Caki2 (cell line): ENCODE data around the gene ISY1. TPM values are rescaled to one million over a fixed set of nuclear protein-coding genes. Genes with fewer than 3 reads are reported as not detected.
"Not testable (repeated sequence)": the region's sequence is repeated elsewhere in the genome, so short reads cannot be mapped to it uniquely, and the experiment has no call there.

Experiments
- DNase-seq: peaks from one replicate; pipeline ENCODE4 v3.0.0-alpha.2; 2015; ENCODE audit warnings: low read depth
- in situ Hi-C: cut with HindIII; loops from 2 replicates; pipeline ENCODE4 v1.10.0; 2016; ENCODE audit warnings: low sequenced_read_pairs, low pct_unique_long_range_greater_than_20kb, mixed read lengths
- total RNA-seq: library from RNA; depleted of rRNA; stranded (reverse); fragments of >200 nt; shearing (Covaris generic); gene quantifications from 2 replicates; pipeline ENCODE4 v1.2.3, GENCODE V29; 2014; ENCODE audit warnings: low replicate concordance; rRNA removed

ISY1 gene
- total RNA-seq, 1 experiment from 2014 or later, result 42.0 TPM

- no peak for DNase-seq
- in situ Hi-C loops, result no loop called here
Observed at GRCh38 chr3:129104498-129105079, 56.3 kb downstream of the ISY1 start.

- in situ Hi-C loops, result no loop called here
- no peak for DNase-seq
Observed at GRCh38 chr3:129104051-129104450, 56.8 kb downstream of the ISY1 start.

- DNase-seq, result no peak
- in situ Hi-C loops, result no loop called here
Observed at GRCh38 chr3:129103296-129103695, 57.6 kb downstream of the ISY1 start.

- in situ Hi-C loops, result no loop called here
- no peak for DNase-seq
Observed at GRCh38 chr3:129101370-129102138, 59.3 kb downstream of the ISY1 start.

- in situ Hi-C loops, result no loop called here
Observed at GRCh38 chr3:129100274-129100673, 60.6 kb downstream of the ISY1 start.

GRCh38 chr3:129095285-129095684, 65.6 kb downstream of the ISY1 start:
- no peak for DNase-seq
- in situ Hi-C loops, result no loop called here

More at GRCh38 chr3:129100274-129100673, 60.6 kb downstream of the ISY1 start:
- no peak for DNase-seq

DNA sequence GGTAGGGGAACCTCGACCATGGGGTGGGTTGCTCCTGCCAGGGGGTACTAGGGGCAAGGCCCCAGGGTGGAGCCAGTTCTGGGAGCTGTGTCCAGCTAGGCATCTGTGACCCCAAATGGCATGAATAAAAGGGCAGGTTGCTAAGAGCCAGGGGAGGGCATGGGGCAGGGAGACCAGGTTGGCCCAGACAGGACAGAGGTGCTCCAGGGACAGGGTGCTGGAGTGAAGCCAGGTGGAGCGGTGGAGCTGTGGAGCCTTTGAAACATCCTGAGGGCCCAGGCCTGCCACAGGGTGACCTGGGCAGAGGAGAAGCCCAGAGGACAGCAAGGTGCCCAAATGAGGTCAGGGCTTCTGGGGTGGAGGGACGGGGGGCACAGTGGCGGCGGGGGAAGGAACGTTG, 72.6 kb downstream of the ISY1 start:
- in situ Hi-C loops, DNase-seq: not testable (repeated sequence)

DNA sequence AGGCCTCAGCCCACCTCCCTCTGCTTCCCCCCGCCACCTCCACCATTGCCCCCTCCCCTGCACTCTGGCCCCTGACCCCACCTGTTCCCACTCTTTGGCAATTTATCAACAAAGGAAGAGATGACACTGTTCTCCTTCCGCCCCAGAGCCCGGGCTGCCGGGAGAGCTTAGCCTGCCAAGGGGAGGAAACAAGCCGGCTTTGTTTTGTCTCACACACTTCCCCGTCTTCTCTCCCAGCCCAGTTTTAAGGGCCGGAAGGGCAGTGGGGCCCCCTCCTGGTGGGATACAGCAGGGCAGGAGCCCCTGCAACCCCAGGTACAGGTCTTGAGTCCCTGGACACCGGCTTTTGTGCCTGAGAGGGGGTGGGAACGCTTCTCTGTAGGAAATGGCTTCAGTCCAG, 73.0 kb downstream of the ISY1 start:
- in situ Hi-C loops, DNase-seq: not testable (repeated sequence)

GRCh38 chr3:129087138-129087702, 73.6 kb downstream of the ISY1 start:
- in situ Hi-C loops, result no loop called here
- DNase-seq, result no peak

DNA sequence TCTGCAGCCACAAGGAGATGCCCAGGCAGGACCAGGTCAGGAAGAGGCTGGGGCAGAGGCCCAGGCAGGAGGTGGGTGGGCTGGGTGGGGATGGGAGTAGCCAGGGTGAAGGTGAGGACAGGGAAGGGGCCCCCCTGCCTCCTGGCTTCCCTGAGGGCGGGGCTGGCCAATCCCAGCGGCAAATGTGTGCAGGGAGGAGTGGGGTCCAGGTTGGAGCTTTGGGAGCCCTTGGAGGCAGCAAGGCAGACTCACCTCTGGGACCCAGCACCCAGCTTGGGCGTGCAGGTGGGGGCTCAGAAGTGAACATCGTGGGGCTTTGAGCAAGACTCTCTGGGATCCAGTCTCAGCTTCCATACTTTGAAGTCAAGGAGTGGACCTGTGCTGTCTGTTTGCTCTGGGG, 75.0 kb downstream of the ISY1 start:
- DNase-seq, result no peak
- in situ Hi-C loops, result no loop called here

DNA sequence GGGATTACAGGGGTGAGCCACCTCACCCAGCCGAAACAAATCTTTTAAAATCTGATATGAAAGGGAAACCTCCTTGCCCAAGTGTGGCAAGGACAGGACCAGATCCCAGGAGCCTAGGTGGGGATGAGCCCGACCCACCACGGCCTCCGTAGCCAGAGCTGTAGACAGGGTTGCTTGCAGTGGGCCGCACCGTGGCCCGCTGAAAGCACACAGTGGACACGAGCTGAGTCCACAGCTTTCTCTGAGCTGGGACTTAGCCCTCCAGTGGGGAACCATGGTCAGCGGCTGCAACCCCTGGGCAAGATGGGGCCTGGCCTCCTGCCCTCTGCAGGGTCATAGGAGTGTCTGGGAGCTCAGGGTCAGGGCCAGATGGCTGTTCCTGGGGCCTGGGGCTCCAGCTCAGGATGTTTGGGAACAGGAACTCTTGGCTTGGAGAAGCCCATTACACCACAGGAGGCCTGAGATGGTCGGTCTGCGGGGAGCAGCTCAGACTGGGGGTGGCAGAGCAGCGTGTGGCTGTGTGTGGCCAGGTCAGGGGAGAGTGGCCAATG, 75.6 kb downstream of the ISY1 start:
- in situ Hi-C loops, result no loop called here
- DNase-seq, result no peak

DNA sequence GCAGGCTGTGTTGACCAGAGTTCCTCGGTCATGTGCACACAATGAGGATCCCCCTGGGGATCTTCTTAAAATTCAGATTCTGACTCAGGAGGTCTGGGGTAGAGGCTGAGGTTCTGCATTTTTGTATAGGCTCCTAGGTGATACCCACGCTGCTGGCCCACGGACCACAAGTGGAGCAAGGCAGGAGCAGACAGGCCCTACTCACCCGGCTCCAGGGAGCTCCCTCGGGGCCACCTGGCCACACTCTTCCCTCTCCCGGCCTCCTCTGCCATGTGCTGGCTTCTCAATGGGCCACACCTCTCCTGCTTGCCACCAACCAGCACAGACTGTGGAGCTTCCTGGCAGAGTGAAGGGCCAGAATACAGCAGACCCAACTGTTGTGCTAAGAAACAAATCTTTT, 76.4 kb downstream of the ISY1 start:
- in situ Hi-C loops, result no loop called here

DNA sequence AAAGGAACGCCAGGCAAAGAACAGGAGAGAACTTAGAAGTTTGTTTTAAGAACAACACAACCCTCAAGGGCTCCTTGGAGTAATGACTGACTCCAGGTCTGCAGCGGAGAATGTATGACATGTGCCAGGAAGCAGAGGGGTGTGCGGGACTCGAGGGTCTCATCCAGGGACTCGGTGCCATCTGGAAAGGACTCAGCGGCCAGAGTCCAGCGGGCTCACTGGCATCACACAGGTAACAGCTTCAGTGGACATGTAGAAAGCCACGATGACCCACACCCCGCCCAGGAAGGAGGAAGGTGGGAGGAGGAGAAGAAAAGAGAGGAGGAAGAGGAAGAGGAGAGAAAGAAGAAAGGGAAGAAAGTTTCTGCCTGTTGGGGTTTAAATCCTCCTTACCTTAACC, 78.8 kb downstream of the ISY1 start:
- in situ Hi-C loops, result no loop called here

More for the DNA sequence above, 76.4 kb downstream of the ISY1 start:
- DNase-seq, result no peak

GRCh38 chr3:129081503-129081902, 79.4 kb downstream of the ISY1 start:
- in situ Hi-C loops, result no loop called here

More for the DNA sequence above, 78.8 kb downstream of the ISY1 start:
- no peak for DNase-seq

GRCh38 chr3:129078510-129078909, 82.4 kb downstream of the ISY1 start:
- DNase-seq, result no peak
- in situ Hi-C loops, result no loop called here

More at GRCh38 chr3:129081503-129081902, 79.4 kb downstream of the ISY1 start:
- DNase-seq, result no peak

Other genes starting within 250 kb of the ISY1 start
- 1.2 TPM in 1 of 2 replicates, not detected in the other for gene CFAP92, start 167.0 kb downstream of the ISY1 start, total RNA-seq
- not detected in 2 replicates for gene EFCC1, start 159.8 kb downstream of the ISY1 start, total RNA-seq
- not detected in 2 replicates for gene GP9, start 100.3 kb downstream of the ISY1 start, total RNA-seq
- gene RAB43, start 39.3 kb downstream of the ISY1 start, total RNA-seq, result 9.8 and 18.3 TPM in 2 replicates
- 283 and 312 TPM in 2 replicates for gene CNBP, start 22.8 kb upstream of the ISY1 start, total RNA-seq
- gene COPG1, start 88.5 kb upstream of the ISY1 start, total RNA-seq, result 74.1 and 114 TPM in 2 replicates
- 44.9 and 48.1 TPM in 2 replicates for gene HMCES, start 117.8 kb upstream of the ISY1 start, total RNA-seq